Measurements from ENCODE around the gene UVRAG.
A peak's percentile ranks its signal among the peaks of the same experiment; 100 is the strongest.

DNA sequence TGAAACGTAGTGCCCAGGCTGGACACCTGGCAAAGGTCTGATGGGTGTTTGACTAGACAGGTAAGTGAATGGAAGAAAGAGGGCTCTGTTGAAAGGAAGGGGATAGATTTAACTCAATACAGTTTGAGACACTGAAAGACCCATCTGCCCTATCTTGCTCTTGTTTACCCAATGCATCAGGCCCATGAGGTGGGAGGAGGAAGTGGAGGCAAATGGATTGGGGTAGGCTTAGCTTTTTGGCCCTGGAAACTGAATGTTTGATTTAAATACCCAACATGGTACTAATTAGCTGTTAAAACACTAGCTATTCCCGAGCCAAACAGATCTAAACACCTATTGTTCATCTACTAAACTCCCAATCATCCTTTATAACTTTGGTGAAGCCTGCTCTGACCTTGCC, 3.5 kb upstream of the UVRAG start:
- TF ChIP-seq CTCF (IDR thresholded peaks at IDR 0.05; ENCODE audit: insufficient read depth, low read length) (no peak), SPI1 (IDR thresholded peaks at IDR 0.05; ENCODE audit: borderline replicate concordance, low read depth) (peak; percentile 20; the same call in 1 of the 2 replicates)

Measured in HL-60 (cell line).